ENCODE measurements around the gene UPF3B.

Gene UPF3B

GRCh38 chrX:119802546-119802945, 50.2 kb downstream of the UPF3B start:
- no peak for ATAC-seq
- no peak for TF ChIP-seq ISL1 (CRISPR knock-in tag; IDR thresholded peaks at IDR 0.05)
- TF ChIP-seq, protein P1, sequence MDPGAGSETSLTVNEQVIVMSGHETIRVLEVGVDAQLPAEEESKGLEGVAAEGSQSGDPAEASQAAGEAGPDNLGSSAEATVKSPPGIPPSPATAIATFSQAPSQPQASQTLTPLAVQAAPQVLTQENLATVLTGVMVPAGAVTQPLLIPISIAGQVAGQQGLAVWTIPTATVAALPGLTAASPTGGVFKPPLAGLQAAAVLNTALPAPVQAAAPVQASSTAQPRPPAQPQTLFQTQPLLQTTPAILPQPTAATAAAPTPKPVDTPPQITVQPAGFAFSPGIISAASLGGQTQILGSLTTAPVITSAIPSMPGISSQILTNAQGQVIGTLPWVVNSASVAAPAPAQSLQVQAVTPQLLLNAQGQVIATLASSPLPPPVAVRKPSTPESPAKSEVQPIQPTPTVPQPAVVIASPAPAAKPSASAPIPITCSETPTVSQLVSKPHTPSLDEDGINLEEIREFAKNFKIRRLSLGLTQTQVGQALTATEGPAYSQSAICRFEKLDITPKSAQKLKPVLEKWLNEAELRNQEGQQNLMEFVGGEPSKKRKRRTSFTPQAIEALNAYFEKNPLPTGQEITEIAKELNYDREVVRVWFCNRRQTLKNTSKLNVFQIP (CRISPR knock-in tag; IDR thresholded peaks at IDR 0.05; ENCODE audit: borderline replicate concordance, low read depth): no peak
- no peak for TF ChIP-seq ZNF70 (CRISPR knock-in tag; IDR thresholded peaks at IDR 0.05)
- no peak for TF ChIP-seq OSR1 (CRISPR knock-in tag; IDR thresholded peaks at IDR 0.05)
- no peak for TF ChIP-seq BACH2 (CRISPR knock-in tag; IDR thresholded peaks at IDR 0.05; ENCODE audit: borderline replicate concordance)
- no peak for TF ChIP-seq SNAI2 (CRISPR knock-in tag; IDR thresholded peaks at IDR 0.05)
- TF ChIP-seq ZFP30 (CRISPR knock-in tag; IDR thresholded peaks at IDR 0.05): no peak
- no peak for TF ChIP-seq ESRRG (CRISPR knock-in tag; IDR thresholded peaks at IDR 0.05)
- TF ChIP-seq GLIS3 (CRISPR knock-in tag; IDR thresholded peaks at IDR 0.05): no peak

DNA sequence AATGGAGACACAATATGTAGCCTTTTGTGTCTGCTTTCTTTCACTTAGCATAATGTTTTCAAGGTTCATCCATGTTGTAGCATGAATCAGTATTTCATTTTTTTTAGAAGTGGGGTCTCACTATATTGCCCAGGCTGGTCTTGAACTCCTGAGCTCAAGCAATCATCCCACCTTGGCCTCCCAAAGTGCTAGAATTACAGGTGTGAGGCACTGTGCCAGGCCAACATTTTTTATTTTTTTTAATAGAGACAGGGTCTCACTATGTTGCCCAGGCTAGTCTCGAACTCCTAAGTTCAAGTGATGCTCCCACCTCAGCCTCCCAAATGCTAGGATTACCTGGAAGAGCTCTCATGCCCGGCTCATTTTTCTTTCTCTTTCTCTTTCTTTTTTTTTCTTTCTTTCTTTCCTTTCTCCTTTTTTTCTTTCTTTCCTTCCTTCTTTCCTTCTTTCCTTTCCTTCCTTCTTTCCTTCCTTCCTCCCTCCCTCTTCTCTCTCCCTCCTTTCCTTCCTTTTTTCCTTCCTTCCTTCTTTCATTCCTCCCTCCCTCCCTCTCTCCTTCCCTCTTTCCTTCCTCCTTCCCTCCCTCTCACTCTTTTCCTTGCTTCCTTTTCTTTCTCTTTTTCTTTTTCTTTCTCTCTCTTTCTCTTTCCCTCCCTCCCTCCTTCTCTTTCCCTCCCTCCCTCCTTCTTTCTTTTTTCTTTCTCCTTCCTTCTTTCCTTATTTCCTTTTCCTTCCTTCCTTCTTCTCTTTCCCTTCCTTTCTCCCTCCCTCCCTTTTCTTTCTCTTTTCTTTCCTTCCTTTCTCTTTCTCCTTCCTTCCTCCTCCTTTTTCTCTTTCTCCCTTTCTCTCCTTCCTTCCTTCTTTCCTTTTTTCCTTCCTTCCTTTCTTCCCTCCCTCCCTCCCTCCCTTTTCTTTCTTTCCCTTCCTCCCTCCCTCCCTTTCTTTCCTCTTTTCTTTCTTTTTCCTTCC, 51.2 kb downstream of the UPF3B start:
- ATAC-seq: no peak
- TF ChIP-seq ZNF8 (CRISPR knock-in tag; IDR thresholded peaks at IDR 0.05): no peak
- TF ChIP-seq PPARA (CRISPR knock-in tag; IDR thresholded peaks at IDR 0.05; ENCODE audit: borderline replicate concordance): no peak

- ATAC-seq: peak; percentile 97
- TF ChIP-seq ZNF565 (CRISPR knock-in tag; conservative IDR thresholded peaks at IDR 0.05; ENCODE audit: low read depth) (no peak), ZFP30 (CRISPR knock-in tag; IDR thresholded peaks at IDR 0.05) (no peak), ZNF70 (CRISPR knock-in tag; IDR thresholded peaks at IDR 0.05) (no peak), RARB (CRISPR knock-in tag; IDR thresholded peaks at IDR 0.05) (no peak), ARNTL (CRISPR knock-in tag; IDR thresholded peaks at IDR 0.05; ENCODE audit: borderline replicate concordance, low read depth) (no peak), ZC3H10 (CRISPR knock-in tag; IDR thresholded peaks at IDR 0.05) (no peak), BACH2 (CRISPR knock-in tag; IDR thresholded peaks at IDR 0.05; ENCODE audit: borderline replicate concordance) (no peak), PPARA (CRISPR knock-in tag; IDR thresholded peaks at IDR 0.05; ENCODE audit: borderline replicate concordance) (no peak)
Observed at GRCh38 chrX:119791437-119792231, 61.1 kb downstream of the UPF3B start, which contains the start of gene RPL39. Gene RPL39, minus strand, starts transcription at chrX:119791630. Its CDS starts 54 bp downstream, at chrX:119791576.

DNA sequence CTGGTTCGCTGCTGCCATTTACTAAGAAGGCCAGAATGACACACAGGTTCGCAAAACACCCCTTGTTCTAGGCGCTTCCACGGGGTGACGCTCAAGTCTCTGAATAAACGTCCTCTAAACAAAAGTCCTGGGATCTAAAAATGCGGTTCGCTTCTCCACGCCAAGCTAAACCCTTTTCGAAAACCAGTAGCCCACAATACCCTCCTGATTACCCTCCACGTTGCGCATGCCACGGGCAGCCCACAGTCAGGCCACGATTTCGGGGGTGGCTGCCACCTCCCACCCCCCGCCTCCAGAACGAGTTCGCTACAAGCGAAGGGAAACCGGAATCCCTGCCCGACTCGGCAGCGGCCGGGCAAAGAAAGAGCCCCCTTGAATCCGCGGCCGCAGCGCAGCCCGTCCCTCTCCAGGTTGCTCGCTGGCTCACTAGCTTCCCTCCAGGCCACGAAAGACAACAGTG, 61.8 kb downstream of the UPF3B start:
- peak; percentile 48 for ATAC-seq
- TF ChIP-seq ZNF70 (CRISPR knock-in tag; IDR thresholded peaks at IDR 0.05) (no peak), ARNTL (CRISPR knock-in tag; IDR thresholded peaks at IDR 0.05; ENCODE audit: borderline replicate concordance, low read depth) (no peak), ISL1 (CRISPR knock-in tag; IDR thresholded peaks at IDR 0.05) (no peak), CREB5 (CRISPR knock-in tag; IDR thresholded peaks at IDR 0.05; ENCODE audit: low read depth) (no peak)

DNA sequence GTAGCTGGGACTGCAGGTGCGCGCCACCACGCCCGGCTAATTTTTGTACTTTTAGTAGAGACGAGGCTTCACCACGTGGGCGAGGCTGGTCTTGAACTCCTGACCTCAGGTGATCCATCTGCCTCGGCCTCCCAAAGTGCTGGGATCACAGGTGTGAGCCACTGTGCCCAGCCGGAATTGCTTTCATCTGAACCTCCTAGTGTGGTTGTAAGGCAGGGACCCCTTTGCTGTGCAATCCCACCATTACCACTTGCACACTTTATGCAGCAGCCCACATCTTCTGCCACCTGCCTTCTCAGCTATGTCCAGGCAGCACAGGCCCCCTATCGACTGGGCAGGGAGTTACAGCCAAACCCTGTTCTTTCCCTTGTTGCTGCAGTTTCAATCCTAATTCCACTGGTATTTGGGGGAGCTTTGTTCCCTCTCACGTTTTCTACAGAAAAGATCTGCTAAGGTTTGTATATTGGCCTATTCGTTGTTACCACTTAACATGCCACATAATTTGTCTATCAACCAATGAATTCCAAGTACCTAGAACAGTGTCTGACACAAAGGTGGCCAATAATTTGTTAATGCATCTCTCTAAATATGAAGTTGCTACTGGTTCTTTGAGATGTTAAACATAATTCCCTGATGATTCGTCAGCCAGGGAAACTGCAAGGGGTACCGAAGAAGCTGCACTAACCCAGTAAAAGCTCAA, 67.9 kb downstream of the UPF3B start:
- peak; percentile 64 for ATAC-seq
- no peak for TF ChIP-seq PPARA (CRISPR knock-in tag; IDR thresholded peaks at IDR 0.05; ENCODE audit: borderline replicate concordance)
- no peak for TF ChIP-seq PATZ1 (CRISPR knock-in tag; IDR thresholded peaks at IDR 0.05; ENCODE audit: borderline replicate concordance)
- no peak for TF ChIP-seq RARB (CRISPR knock-in tag; IDR thresholded peaks at IDR 0.05)
- TF ChIP-seq SNAI2 (CRISPR knock-in tag; IDR thresholded peaks at IDR 0.05): no peak
- TF ChIP-seq GLIS3 (CRISPR knock-in tag; IDR thresholded peaks at IDR 0.05): no peak
- TF ChIP-seq ZNF8 (CRISPR knock-in tag; IDR thresholded peaks at IDR 0.05): no peak
- TF ChIP-seq ESRRG (CRISPR knock-in tag; IDR thresholded peaks at IDR 0.05): no peak
- TF ChIP-seq, protein P1 (CRISPR knock-in tag; IDR thresholded peaks at IDR 0.05; ENCODE audit: borderline replicate concordance, low read depth): no peak
- no peak for TF ChIP-seq ZNF70 (CRISPR knock-in tag; IDR thresholded peaks at IDR 0.05)
- no peak for TF ChIP-seq ZFP3 (CRISPR knock-in tag; IDR thresholded peaks at IDR 0.05)
- no peak for TF ChIP-seq ZNF565 (CRISPR knock-in tag; conservative IDR thresholded peaks at IDR 0.05; ENCODE audit: low read depth)
- TF ChIP-seq CREB5 (CRISPR knock-in tag; IDR thresholded peaks at IDR 0.05; ENCODE audit: low read depth): no peak
- no peak for TF ChIP-seq CSDC2 (CRISPR knock-in tag; IDR thresholded peaks at IDR 0.05)
